ENCODE measurements around the gene PANK4. TPM values are rescaled to one million over a fixed set of nuclear protein-coding genes. Genes with fewer than 3 reads are reported as not detected.

PANK4 gene
- polyA plus RNA-seq, 1 experiment, result 10.9 TPM

DNA sequence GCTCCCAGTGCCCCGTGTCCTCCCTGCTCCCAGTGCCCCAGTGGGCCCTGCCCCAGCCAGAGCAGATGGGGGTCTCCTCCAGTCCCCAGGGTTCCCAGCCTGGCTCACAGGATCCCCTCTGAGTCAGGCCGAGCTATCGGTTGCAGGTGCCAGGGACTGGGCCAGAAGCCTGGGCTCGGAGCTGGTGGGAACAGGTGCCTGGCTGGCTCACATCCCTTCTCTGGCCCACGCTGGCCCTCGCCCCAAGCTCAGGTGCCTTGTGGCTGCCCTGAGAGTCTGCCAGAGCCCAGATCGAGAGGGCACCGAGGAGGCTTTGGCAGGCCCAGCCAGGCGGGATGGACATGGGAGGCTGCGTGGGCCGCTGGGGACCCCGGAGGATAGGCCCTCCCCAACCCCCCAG is 31.4 kb downstream of the PANK4 start:
- ChIA-PET CTCF (no interaction called here), POLR2A (no interaction called here)

DNA sequence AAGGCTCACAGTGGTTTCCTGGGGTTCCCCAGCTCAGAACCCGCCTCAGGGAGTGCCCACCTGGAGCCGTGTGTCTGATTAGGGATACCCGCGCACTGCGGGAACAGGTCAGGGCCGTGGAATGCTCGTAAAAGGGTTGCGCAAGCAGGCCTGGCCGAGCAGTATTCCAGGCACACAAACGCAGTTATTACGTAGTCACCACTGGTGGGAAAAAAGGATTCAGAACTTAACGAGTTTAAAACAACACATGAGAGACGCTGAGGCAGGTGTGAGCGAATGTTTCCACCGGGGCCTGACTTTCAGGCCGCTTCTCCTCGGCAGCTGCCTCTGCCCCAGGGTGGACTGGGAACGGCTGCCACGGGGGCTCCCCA is 32.1 kb downstream of the PANK4 start:
- no peak overlapping the region for H3K27ac ChIP-seq (ENCODE audit: low read depth, low read length)
- DNase-seq (ENCODE audit: low read depth, low spot score), result no peak
- H3K9me3 ChIP-seq (ENCODE audit: control insufficient read depth, insufficient read depth, low read length), result peaks cover 5% of the 10 kb centered on the region
- TF ChIP-seq, protein P1, sequence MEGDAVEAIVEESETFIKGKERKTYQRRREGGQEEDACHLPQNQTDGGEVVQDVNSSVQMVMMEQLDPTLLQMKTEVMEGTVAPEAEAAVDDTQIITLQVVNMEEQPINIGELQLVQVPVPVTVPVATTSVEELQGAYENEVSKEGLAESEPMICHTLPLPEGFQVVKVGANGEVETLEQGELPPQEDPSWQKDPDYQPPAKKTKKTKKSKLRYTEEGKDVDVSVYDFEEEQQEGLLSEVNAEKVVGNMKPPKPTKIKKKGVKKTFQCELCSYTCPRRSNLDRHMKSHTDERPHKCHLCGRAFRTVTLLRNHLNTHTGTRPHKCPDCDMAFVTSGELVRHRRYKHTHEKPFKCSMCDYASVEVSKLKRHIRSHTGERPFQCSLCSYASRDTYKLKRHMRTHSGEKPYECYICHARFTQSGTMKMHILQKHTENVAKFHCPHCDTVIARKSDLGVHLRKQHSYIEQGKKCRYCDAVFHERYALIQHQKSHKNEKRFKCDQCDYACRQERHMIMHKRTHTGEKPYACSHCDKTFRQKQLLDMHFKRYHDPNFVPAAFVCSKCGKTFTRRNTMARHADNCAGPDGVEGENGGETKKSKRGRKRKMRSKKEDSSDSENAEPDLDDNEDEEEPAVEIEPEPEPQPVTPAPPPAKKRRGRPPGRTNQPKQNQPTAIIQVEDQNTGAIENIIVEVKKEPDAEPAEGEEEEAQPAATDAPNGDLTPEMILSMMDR (IDR thresholded peaks at IDR 0.05; ENCODE audit: low read depth, low read length), result no peak
- CTCF ChIA-PET, result no interaction called here
- H3K4me3 ChIP-seq (ENCODE audit: low read depth, low read length), result no peak overlapping the region
- POLR2A ChIA-PET, result no interaction called here
- H3K27me3 ChIP-seq (ENCODE audit: control insufficient read depth, insufficient read depth, low read length), result peaks cover 17% of the 10 kb centered on the region

More for the DNA sequence above, 31.4 kb downstream of the PANK4 start:
- Histone ChIP-seq H3K27ac (ENCODE audit: low read depth, low read length) (no peak overlapping the region), H3K9me3 (ENCODE audit: control insufficient read depth, insufficient read depth, low read length) (no peaks in the 10 kb centered on the region; the same call in 1 of the 2 replicates), H3K27me3 (ENCODE audit: control insufficient read depth, insufficient read depth, low read length) (peaks cover 17% of the 10 kb centered on the region), H3K4me3 (ENCODE audit: low read depth, low read length) (no peak overlapping the region)
- no peak for DNase-seq (ENCODE audit: low read depth, low spot score)
- TF ChIP-seq, protein P1 (IDR thresholded peaks at IDR 0.05; ENCODE audit: low read depth, low read length), result no peak

DNA sequence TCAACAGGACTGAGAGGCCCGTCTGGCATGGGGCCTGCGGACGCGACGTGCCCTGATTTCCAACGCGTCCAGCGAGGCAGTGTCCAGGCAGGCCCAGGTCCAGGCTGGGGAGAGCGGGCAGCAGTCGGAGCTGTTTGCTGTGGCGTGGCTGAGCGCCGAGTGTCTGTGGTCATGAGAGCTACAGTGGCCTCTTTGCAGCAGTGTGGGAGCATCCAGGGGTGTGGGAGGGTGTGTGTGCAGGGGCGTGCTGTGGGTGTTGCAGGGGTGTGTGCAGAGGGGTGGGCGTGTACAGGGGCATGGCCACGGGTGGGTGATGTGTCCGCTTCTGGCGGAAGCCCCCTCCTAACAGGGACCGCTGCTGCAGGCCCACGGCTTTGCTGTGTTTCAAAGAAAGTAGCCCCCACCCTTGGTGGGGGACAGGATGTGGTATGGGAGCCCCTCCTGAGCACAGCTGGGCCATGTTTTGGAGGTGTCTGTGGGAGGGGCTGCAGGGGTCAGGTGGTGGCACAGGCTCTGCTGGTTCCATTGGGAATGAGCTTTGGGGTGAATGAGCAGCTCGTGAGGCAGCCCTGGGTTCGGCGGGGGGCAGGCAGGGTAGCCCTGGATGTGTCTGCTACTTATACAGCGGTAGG is 32.6 kb downstream of the PANK4 start:
- peaks cover 22% of the 10 kb centered on the region for H3K27me3 ChIP-seq (ENCODE audit: control insufficient read depth, insufficient read depth, low read length)
- H3K9me3 ChIP-seq (ENCODE audit: control insufficient read depth, insufficient read depth, low read length), result peaks cover 10% of the 10 kb centered on the region
- ChIA-PET POLR2A (no interaction called here), CTCF (no interaction called here)
- no peak overlapping the region for H3K4me3 ChIP-seq (ENCODE audit: low read depth, low read length)
- H3K27ac ChIP-seq (ENCODE audit: low read depth, low read length), result no peak overlapping the region
- TF ChIP-seq, protein P1 (IDR thresholded peaks at IDR 0.05; ENCODE audit: low read depth, low read length), result no peak
- DNase-seq (ENCODE audit: low read depth, low spot score), result no peak

DNA sequence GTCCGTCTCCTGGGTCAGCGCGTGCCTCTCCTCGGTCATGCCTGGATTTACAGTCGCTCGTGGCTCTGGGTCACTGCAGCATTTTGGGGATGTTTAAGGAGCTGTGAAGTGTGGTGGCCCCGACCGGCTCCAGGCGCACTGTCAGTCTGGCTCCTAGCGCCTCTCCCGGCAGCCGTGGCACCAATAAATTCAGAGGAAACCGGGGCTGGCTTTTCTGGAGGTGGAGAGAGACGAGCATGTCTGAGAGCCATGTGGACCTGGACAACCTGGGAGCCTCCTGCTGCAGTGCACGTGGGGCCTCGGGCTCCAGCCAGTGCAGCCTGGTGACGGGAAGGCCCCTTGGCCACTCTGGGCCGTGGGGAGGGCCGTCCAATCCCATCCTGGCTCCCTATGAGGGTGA is 33.2 kb downstream of the PANK4 start:
- Histone ChIP-seq H3K4me3 (ENCODE audit: low read depth, low read length) (no peak overlapping the region), H3K9me3 (ENCODE audit: control insufficient read depth, insufficient read depth, low read length) (peaks cover 16% of the 10 kb centered on the region), H3K27ac (ENCODE audit: low read depth, low read length) (no peak overlapping the region), H3K27me3 (ENCODE audit: control insufficient read depth, insufficient read depth, low read length) (peaks cover 22% of the 10 kb centered on the region)
- ChIA-PET CTCF (no interaction called here), POLR2A (no interaction called here)
- no peak for DNase-seq (ENCODE audit: low read depth, low spot score)
- TF ChIP-seq, protein P1 (IDR thresholded peaks at IDR 0.05; ENCODE audit: low read depth, low read length), result no peak

DNA sequence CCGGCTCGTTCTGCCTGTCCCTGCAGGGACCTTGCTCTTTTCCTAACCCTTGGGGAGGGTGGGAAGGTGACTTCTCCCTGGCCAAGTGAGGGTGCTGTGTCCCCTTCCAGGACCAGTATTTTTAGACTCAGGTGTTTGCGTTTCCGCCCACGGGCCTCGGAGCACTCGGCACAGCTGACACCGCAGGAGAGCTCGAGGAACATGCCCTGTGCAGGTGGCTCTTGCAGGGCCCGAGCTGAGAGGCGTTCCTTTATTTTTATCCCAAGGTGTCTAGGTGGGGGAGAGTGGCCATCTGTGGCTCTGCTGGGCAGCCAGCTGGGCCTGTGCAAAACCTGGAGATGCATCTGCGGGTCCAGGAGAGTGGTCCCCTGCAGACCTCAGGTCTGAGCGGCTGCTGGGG is 34.3 kb downstream of the PANK4 start:
- POLR2A ChIA-PET, result no interaction called here
- no peak overlapping the region for H3K27ac ChIP-seq (ENCODE audit: low read depth, low read length)
- H3K27me3 ChIP-seq (ENCODE audit: control insufficient read depth, insufficient read depth, low read length), result peaks cover 22% of the 10 kb centered on the region
- DNase-seq (ENCODE audit: low read depth, low spot score), result no peak
- CTCF ChIA-PET, result no interaction called here
- H3K4me3 ChIP-seq (ENCODE audit: low read depth, low read length), result no peak overlapping the region
- TF ChIP-seq, protein P1 (IDR thresholded peaks at IDR 0.05; ENCODE audit: low read depth, low read length), result no peak
- peaks cover 26% of the 10 kb centered on the region for H3K9me3 ChIP-seq (ENCODE audit: control insufficient read depth, insufficient read depth, low read length)
